OCI-M2 (cell line): ENCODE results near the gene ITGB2.
"Not testable (repeated sequence)": the region's sequence is repeated elsewhere in the genome, so short reads cannot be mapped to it uniquely, and the experiment has no call there.

ENCODE experiments used
- DNase-seq: peaks from one replicate; lab custom pipeline; 2025; ENCODE audit not compliant: unreplicated experiment; lab: John Stamatoyannopoulos, UW

Gene ITGB2

DNA sequence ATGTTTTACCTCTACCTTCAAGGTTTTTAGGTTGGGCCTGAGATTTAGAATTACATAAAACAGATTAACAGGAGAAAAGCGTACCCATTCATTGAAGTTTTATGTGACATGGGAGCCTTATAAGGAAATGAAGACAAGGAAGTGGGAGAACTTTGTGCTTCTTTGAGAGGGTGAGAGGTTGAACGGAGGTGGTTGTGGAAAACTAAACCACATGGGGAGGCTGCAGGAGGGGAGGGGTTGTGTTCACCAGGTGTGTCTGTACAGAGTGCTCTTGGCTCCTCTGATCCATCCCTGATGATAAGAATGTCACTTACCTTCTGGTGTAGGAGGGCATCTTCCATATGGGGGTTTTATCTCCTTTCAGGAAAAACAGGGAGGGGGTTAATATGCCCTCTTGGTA, 21.9 kb upstream of the ITGB2 start:
- DNase-seq, result no peak

DNA sequence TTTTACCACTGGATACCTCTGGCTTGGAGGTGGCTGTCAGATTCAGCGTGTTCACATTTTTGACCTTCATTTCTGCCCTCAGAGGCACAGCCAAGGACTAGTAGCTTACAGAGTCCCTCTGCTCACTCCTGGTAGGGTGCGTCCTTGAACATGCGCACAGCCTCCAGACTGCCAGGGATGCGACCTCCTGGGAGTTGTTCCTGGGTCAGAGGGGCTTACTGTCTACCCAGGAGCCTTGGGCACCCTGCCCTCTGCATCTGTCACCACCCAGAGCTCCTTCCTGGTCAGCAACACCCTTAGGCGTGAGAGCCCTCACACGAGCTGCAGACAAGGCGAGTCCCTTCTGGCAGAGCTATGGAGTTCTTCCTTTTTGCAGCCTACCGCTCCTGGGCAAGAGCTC, 20.9 kb upstream of the ITGB2 start:
- no peak for DNase-seq

DNA sequence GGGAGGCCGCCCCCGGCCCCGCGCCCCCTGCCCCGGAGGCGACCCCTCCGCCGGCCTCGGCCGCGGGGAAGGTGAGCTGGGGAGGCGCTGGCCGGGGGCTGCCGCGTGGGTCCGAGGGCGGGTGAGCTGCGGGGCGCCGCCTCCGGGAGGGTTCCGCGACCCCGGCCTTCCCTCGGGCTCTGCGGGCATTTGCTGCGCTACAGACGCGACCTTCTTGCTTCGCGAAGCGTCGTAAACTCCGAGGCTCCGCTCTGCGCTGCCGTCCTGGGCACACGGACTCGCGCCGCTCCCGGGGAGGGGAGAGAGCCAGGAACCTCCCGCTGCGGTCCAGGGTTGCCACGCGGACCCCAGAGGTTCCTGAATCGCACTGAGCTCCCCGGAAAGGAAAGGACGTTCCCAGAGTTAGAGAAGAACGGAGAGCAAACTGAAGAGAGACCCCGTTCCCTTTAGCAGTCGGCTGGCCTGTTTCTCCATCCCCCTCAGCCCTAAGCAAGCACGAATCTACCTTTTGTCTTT, 19.5 kb upstream of the ITGB2 start:
- DNase-seq, result no peak

DNA sequence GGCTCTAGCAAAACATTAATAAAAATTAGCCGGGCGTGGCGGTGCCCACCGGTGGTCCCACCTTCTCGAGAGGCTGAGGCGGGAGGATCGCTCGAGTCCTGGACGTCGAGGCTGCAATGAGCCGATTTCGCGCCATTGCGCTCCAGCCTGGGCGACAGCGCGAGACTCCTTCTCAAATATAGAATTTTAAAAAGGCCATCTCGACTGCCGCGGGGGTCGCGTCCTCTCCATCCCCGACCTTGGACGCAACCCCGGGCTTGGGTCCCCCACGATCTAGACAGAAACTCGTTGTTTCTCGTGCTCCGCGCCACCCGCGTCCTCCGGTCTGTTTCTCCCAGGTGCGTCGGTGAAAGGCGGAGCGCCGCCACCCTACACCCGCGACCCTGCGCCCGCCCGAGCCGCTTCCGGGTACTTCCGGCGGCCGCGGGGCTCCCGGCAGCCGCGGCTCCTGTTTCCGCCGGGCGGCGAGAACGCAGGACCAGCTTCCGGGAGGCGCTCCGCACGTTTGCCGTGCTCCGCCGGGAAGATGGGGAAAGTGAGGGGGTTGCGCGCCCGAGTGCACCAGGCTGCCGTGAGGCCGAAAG, 18.9 kb upstream of the ITGB2 start, which contains the start of gene SLX9:
Gene SLX9 (plus strand): TSS at position 498 of the 584 bp plus-strand sequence. CDS start 29 bp downstream, at position 527.
- peak; percentile 84 for DNase-seq

DNA sequence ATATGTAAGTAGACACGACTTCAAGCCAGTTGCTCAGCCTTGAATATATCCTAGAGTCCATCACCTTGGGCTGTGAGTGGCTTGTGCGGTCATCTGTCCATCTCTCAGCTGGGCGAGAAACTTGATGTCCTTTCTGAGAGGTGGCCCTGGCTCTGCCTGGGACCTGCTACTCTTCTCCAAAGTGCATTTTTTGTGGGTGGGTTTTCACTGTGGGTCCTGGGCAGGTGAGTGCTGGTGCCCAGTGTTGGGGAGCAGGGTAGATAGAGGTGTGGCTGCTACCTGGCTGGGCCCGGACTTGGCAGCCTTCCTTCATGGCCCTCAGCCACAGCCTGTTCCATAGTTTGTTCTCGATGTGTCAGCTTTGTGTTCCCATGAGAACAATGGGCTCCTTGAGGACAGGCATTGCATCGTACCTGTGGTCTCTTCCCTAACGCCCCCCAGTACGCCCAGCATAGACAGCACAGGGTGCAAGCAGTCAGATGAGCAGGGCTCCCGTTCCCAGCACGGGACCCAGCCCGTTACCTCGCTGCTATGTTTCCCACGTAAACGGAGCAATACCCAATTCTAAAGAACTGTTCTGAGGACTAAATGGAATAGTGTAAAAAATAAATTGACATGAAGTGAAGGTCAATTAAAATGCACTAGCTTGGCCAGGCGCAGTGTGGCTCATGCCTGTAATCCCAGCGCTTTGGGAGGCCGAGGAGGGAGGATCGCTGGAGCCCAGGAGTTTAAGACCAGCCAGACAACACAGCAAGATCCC, 18.3 kb upstream of the ITGB2 start:
- DNase-seq, result no peak

DNA sequence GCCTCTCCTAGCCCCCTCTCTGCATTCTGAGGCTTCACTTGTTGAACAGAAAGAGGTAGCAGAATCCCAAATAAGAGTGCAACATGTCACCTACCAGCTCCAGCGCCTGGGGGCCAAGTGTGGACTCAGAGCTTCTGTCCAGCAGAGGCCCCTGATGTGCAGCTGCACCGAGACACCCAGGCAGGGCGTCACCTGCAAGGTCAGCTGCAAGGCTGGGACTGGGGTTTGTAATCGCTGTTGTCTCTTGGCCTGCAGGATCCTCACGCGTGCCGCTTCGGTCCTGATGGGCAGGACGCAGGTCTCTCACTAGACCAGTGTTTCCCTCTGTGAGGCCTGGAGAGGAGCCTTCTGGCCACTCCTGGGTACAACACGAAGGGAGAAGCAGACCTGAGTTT, 14.8 kb upstream of the ITGB2 start:
- no peak for DNase-seq

DNA sequence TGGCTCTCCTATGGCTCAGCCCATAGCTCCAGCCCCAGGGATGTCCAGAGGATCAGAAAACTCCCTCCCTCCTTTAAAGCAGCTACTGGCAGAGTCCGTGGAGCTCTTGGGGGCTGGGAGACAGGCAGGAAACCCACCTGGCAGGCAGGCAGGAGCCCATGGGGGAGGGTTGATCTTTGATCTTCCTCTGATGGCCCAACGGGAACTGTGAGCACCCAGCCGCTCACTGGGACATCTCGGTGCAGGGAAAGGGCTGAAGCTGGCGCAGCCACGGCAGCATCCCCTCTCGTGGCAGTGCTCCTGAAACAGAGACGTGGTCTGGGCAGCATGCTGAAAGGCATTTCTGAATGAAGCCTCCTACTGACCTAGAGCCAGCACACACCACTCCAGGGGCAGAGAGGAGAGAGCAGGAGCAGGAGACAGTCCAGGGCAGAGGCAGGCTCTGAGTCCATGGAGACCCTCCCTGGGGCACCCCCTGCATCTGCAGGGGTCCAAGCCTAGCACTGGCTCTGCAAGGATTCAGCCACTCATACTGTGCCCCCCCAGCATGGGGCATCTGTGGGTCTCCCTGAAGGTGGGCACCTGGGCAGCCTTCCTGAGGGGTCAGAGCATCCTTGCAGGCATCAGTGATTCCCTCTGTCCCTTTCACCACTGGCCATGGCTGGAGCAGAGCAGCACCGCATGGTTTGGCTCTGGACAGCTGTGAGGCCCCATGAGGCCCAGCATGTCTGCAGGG, 14.3 kb upstream of the ITGB2 start:
- DNase-seq, result no peak

DNA sequence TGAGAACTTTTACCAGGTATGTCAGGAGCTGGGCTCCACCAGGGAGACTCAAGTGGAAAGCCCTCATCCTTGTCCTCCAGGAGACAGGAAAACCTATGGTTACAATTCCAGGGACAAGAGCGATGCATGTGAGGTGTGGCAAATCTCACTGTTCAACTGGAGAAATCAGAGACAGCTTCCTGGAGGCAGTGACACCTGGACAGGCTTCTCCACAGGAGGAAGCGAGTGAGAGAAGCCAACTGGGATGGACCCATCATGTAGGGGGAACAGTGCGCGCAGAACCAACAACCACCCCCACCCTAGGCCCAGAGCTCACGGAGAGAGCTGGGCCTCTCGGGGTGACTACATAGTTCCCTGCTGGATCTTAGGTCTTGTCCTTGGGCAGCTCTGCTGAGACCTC, 13.6 kb upstream of the ITGB2 start:
- no peak for DNase-seq

DNA sequence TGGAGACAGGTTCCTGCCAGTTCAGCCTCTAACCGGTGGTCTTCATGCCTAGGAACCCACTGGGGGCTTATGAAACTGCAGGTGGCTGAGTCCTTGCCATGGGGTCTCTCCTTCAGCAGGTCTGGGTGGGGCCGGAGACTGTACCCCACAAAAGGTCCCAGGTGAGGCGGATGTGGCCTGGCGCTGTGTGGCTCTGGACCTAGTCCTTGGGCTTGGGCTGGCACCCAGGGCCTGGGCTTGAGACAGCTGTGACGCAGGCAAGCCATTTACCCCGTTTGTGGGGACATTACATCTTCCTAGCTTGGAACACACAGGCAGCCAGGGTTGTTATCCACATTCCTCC, 13.2 kb upstream of the ITGB2 start:
- DNase-seq, result no peak

DNA sequence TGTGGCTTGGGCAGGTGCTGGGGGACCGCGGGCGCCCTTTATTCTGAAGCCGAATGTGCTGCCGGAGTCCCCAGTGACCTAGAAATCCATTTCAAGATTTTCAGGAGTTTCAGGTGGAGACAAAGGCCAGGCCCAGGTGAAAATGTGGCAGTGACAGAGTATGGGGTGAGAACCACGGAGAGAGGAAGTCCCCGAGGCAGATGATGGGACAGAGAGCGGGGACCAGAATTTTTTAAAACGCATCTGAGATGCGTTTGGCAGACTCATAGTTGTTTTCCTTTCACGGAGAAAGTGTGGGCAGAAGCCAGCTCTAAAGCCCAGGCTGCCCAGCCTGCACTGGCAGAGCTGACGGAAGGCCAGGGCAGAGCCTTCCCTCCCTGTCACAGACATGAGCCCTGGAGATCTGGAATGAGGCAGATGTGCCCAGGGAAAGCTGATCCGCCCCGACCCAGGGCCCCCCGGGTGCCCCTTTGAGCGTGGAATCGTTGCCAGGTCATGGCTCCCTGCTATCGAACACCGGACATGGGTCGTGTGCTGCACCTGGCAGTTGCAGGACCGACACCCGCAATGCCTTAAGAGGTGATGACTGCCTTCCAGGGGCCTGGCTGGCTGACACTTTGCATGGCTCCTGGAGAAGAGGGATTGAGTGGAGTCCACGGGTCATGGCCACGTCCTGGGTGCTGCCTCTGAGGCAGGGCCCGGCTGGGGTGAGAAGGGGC, 12.7 kb upstream of the ITGB2 start:
- no peak for DNase-seq

DNA sequence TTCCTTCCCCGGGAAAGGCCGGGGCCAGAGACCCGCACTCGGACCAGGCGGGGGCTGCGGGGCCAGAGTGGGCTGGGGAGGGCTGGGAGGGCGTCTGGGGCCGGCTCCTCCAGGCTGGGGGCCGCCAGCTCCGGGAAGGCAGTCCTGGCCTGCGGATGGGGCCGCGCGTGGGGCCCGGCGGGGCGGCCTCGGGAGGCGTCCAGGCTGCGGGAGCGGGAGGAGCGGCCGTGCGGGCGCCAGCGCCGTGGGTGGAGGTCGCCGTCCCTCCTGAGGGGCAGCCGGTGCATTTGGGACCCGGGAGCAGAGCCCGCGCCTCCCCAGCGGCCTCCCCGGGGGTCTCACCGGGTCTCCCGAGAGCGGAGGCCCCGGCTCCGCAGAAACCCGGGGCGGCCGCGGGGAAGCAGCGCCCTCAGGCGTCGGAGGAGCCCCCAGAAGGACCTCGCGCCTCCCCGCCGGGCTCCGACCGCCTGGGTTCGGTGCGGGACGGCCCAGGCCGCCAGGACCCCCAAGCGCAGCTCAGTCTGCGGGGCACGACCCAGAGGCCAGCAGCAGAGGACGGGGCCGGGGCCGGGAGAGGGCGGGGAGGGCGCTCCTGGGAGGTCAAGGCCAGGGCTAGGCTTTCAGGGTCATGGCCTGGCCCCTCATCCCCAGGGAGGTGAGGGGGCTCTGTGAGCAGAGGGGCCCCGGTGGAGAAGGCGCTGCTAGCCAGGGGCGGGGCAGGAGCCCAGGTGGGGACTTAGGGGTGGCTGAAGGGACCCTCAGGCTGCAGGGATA, 11.9 kb upstream of the ITGB2 start:
- DNase-seq, result no peak

DNA sequence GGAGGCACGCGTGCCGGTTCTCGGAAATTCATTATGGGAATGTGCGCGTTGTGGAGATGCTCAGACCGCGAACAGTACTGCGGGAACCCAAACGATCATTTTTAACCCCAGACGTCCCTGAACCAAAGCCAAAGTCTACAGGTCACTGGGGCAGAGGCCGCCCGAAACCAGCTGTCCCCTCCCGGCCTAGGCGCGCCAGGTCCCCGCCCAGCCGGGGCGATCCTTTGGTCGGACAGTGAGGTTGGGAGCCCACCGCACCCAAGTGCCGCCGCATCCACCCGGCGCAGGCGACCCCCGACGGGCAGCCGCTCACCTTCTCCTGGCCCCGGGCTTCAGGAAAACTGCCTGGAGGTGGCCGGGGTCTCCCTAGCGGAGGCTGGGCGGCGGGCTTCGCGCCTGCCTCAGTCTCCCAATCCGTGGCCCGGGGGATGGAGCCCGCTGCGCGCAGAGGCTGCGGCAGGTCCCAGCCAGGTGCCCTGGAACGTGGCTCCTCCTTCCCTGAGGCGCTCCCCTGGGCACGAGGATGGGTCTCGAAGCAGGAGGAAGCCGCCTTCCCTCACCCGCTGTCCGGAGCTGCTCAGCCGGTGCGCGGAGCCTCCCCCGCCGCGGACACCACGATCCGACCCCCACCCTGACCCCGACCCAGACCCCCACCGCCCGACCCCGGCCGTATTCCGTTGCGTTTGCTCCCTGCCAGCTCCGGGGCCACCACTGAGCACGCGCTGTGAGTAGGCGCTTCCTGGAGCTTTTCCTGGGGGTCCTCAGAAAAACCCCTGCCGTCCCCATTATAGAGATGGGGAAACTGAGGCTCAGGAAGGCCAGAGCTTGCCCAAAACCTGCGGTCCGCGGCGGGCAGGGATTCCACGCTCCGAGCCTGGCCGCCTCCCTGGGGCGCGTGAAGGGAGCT, 11.1 kb upstream of the ITGB2 start:
- no peak for DNase-seq

DNA sequence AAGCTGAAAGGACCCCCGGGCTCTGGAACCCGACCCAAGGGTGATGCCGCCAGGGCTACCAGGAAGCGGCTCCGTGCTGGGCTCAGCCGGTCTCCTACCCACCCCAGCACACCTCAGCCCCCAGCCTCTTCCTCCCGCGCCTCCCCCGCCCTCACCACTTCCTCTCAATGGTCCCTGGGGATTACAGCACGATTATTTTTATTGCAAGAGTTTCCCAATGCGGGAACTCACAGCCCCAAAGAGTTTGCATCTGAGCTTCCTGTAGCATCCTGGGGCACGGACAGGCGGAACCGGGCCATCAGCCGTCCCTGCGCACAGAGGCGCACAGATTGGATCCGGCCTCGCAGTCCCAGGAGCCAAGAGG, 10.4 kb upstream of the ITGB2 start:
- DNase-seq, result no peak

DNA sequence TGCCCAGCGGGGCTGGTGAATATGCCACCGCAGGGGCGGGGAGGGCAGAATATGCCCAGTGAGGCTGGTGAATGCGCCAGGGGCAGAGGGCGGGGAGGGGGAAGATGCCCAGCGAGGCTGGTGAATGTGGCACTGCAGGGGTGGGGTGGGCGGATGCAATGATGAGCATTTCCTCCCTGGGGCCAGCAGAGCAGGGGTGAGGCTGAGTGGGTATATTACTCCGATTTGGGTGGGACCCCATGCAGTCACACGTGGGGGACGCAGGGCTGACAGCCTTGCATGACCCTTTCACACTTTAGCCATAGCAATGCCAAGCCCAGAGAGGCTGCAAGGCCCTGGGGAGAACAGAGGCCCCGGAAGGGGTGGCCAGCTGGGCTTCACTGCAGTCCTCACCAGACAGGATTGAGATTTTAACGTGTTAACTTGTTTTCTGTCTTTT, 9.9 kb upstream of the ITGB2 start:
- DNase-seq, result no peak

DNA sequence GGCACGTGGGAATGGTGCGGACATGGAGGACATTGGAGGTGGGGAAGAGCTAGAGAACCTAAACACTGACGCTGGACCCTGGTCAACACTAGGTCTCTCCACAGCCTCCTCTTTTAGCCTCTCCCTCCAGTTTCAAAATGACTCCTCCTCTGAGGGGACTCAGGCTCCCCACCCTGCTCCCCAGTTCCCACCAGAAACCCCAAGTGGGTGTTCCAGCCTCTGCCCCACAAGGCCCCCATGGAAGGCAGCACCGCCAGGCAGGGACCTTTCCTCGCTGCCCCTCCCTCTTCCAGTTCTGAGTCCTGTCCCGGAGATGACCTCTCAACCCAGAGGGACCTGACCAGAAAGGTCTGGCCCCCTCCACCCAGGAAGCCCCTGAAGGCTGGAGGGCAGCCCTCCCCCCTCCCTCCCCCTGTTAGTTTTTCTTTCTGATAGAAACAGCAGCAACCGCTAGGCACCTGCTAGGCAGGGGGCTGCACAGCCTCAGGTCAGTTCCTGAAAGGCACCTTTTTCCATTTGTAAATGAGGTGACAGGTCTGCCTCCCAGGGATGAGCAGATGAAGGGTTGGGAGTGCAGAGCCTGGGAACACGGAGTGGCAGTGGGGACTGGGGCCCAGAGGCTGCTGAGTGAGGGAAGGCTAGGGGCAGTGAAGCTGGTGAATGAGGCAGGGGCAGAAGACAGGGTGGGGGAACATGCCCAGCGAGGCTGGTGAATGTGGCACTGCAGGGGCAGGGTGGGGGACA, 9.3 kb upstream of the ITGB2 start:
- no peak for DNase-seq

DNA sequence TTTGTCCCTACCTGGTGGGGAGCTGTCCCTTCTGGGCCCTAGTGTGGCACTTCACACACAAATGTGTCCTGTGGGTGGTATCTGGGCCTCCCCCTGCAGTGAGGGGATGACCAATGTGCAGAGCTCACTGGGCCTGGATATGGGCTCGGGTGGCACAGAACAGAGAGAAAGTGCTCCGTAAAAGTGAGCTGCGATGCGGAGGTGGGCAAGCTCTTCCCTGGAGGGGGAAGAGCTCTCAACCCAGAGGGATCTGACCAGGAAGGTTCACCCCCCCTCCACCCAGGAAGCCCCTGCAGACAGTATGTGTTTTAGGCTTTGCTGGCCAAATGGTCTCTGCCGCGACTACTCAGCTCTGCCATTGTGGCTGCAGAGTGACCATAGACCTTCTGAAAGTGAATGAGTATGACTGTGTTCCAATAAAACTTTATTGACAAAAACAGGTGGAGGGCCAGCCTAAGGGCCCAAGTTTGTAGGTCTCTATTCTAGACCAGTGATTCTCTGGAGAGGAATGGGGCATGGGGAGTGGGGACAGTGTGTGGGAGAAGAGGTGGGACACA, 8.6 kb upstream of the ITGB2 start:
- no peak for DNase-seq

DNA sequence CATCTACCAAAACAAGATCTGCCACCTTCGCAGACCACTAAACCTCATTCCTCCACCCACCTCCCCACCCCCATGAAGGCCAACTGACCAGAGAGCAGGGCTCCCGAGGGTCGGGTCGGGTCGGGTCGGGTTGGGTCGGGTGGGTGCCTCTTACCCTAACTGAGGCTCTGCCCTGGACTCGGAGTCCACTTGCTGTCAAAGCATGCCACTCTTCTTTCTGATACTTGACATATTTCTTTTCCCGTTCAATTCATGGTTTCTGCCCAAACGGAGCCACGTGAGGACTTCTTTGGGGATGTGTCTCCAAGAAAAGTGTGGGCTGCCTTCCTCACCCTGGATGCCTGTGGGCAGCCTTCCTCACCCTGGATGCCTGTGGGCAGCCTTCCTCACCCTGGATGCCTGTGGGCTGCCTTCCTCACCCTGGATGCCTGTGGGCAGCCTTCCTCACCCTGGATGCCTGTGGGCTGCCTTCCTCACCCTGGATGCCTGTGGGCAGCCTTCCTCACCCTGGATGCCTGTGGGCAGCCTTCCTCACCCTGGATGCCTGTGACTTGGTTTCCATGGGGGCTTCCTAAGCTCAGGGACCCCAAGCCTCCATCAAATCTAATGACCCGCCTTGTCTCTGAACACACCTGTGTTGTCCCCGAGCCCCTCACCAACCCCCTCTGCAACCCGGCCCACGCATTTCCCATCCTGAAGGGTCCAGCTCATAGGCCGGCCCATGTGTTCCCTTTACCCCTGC, 8.0 kb upstream of the ITGB2 start:
- not testable (repeated sequence) for DNase-seq
